ENCODE data around the gene SNRPB. TPM values are rescaled to one million over a fixed set of nuclear protein-coding genes. Genes with fewer than 3 reads are reported as not detected.

SNRPB gene
- total and polyA plus RNA-seq, 2 donors (not counting 3 experiments of a cell fraction or from before 2014, with no cell fraction given): 296 to 340 TPM

- ChIA-PET CTCF (interaction anchor here (0.6 to 5.5 kb wide), 2 partner anchors 8 to 10 kb away, joined by 3 to 99 read pairs; partner anchors contain the start of gene ZNF343), POLR2A (no interaction called here)
- Histone ChIP-seq H3K9me3 (replicated peaks; ENCODE audit: control insufficient read depth, insufficient read depth, low read length) (no peaks in the 10 kb centered on the region), H3K9me1 (replicated peaks; ENCODE audit: control insufficient read depth, extremely low read depth, insufficient read depth, low read length) (no peaks in the 10 kb centered on the region), H3K36me3 (ENCODE audit: control insufficient read depth in 2 of 2, extremely low read depth in 1 of 2, insufficient read depth in 2 of 2, low read length in 2 of 2) (no peaks in the 10 kb centered on the region), H3K27ac (ENCODE audit: insufficient read depth, low read depth, low read length) (no peak overlapping the region), H3K27me3 (ENCODE audit: control insufficient read depth in 2 of 2, insufficient read depth in 2 of 2, low read length in 2 of 2) (no peaks in the 10 kb centered on the region), H3K9ac (replicated peaks; ENCODE audit: extremely low read depth, insufficient read depth, low read length) (no peak overlapping the region), H3K79me2 (ENCODE audit: control insufficient read depth, insufficient read depth, low read length) (no peaks in the 10 kb centered on the region), H4K20me1 (replicated peaks; ENCODE audit: control insufficient read depth, extremely low read depth, insufficient read depth, low read length) (no peaks in the 10 kb centered on the region), H3K4me2 (ENCODE audit: insufficient read depth, low read length) (no peak overlapping the region), H3K4me1 (ENCODE audit: control insufficient read depth, extremely low read depth, insufficient read depth, low read length) (peaks cover 3% of the 10 kb centered on the region), H2AFZ (ENCODE audit: low read depth, low read length) (no peak overlapping the region), H3K4me3 (replicated peaks in 1 of 3; ENCODE audit: insufficient read depth in 1 of 3, low read depth in 1 of 3, low read length in 3 of 3) (no peak overlapping the region)
- dilution Hi-C loops (cut with MboI; ENCODE audit: extremely low pct_ligation_motif_present, low sequenced_read_pairs) (no loop called here), intact Hi-C loops (cut with micrococcal nuclease) (no loop called here)
- TF ChIP-seq MYC (IDR thresholded peaks at IDR 0.05; ENCODE audit: low read depth, low read length) (no peak), MAX (IDR thresholded peaks at IDR 0.05; ENCODE audit: insufficient read depth, insufficient read length) (no peak), JUN (IDR thresholded peaks at IDR 0.05; ENCODE audit: borderline replicate concordance, insufficient read depth, insufficient read length, low read depth) (no peak), POLR2A (IDR thresholded peaks at IDR 0.05; ENCODE audit: low read depth, low read length) (no peak), FOS (IDR thresholded peaks at IDR 0.05; ENCODE audit: borderline replicate concordance, insufficient read depth, low read length) (no peak), CTCF (IDR thresholded peaks at IDR 0.05; ENCODE audit: extremely low read depth in 1 of 2, insufficient read depth in 1 of 2, low read depth in 1 of 2, low read length in 2 of 2) (no peak), EZH2 (IDR thresholded peaks at IDR 0.05; ENCODE audit: borderline replicate concordance, low read depth, low read length, severe bottlenecking) (no peak), GATA2 (IDR thresholded peaks at IDR 0.05; ENCODE audit: insufficient read depth, insufficient read length, low read depth, low read length) (no peak), POLR2AphosphoS5 (IDR thresholded peaks at IDR 0.05; ENCODE audit: insufficient read depth, low read depth, low read length) (no peak)
- FAIRE-seq (no peak), DNase-seq (ENCODE audit: low read depth, low spot score) (no peak)
- no TSS peak for BruUV-seq (replicated peaks)
Observed at GRCh38 chr20:2519115-2519809, 48.7 kb upstream of the SNRPB start.

Measured in endothelial cell of umbilical vein (primary cell).